ENCODE data around the gene UIMC1.

GRCh38 chr5:176863765-176864098 is 142.8 kb downstream of the UIMC1 start:
- TF ChIP-seq EZH2 (IDR thresholded peaks at IDR 0.05; ENCODE audit: low read length, unreplicated experiment) (no peak), EZH2phosphoT487 (IDR thresholded peaks at IDR 0.05; ENCODE audit: borderline replicate concordance, low read length) (no peak), CTCF (conservative IDR thresholded peaks at IDR 0.05; ENCODE audit: low read depth, low read length) (no peak)

Measured in PC-3 (cell line).